PC-9 (cell line): ENCODE data around the gene MRPL52. TPM values are rescaled to one million over a fixed set of nuclear protein-coding genes. Genes with fewer than 3 reads are reported as not detected.
A peak's percentile ranks its signal among the peaks of the same experiment; 100 is the strongest.

Experiments used
- BruUV-seq: library from RNA; stranded (reverse); fragments of 400-500 nt; replicated peaks from 2 replicates; lab custom pipeline; 2021; lab: Mats Ljungman, UMichigan
- CTCF ChIA-PET: fragments of 300-600 bp; sonication (Branson Sonifier 250); formaldehyde crosslinking; loops from one replicate; lab custom pipeline; 2022; ENCODE audit warnings: antibody characterized with exemption; lab: Charles Lee
- POLR2A ChIA-PET: fragments of 300-600 bp; sonication (Branson Sonifier 250); formaldehyde crosslinking; loops from one replicate; lab custom pipeline; 2022; ENCODE audit warnings: antibody characterized with exemption; ENCODE audit not compliant: unreplicated experiment; lab: Charles Lee
- DNase-seq, 2 experiments: peaks; one replicate each; pipeline versions ENCODE4 v3.0.0 to v3.0.0-alpha.2; 2015 to 2022; ENCODE audit warnings: mixed read lengths in 1 of 2
- H2AFZ ChIP-seq: fragments of 200-600 bp; sonication (generic); 2 replicates; pipeline ENCODE4 v1.8.1; 2017; ENCODE audit warnings: antibody characterized with exemption
- H3F3A ChIP-seq: fragments of 200-600 bp; sonication (generic); 2 replicates; pipeline ENCODE4 v1.8.1; 2017; ENCODE audit warnings: antibody characterized with exemption, mild to moderate bottlenecking, low read depth; ENCODE audit not compliant: insufficient read depth
- H3K27ac ChIP-seq: fragments of 200-600 bp; sonication (generic); 2 replicates; pipeline ENCODE4 v1.6.1; 2016; ENCODE audit warnings: mixed run types
- H3K27me3 ChIP-seq: fragments of 200-600 bp; sonication (generic); 2 replicates; pipeline ENCODE4 v1.6.1; 2016; ENCODE audit warnings: low read depth, mixed run types; ENCODE audit not compliant: insufficient read depth
- H3K36me3 ChIP-seq: fragments of 200-600 bp; sonication (generic); 2 replicates; pipeline ENCODE4 v1.6.1; 2016; ENCODE audit warnings: low read depth, mixed run types
- H3K4me1 ChIP-seq: fragments of 200-600 bp; sonication (generic); replicated peaks from 2 replicates; pipeline ENCODE4 v1.6.1; 2016; ENCODE audit warnings: mixed run types; ENCODE audit not compliant: insufficient read depth
- H3K4me2 ChIP-seq: fragments of 200-600 bp; sonication (generic); 2 replicates; pipeline ENCODE4 v1.6.1; 2017; ENCODE audit warnings: mixed run types
- H3K4me3 ChIP-seq: fragments of 200-600 bp; sonication (generic); 2 replicates; pipeline ENCODE4 v1.6.1; 2016; ENCODE audit warnings: mixed run types
- H3K79me2 ChIP-seq: fragments of 200-600 bp; sonication (generic); 2 replicates; pipeline ENCODE4 v1.6.1; 2017; ENCODE audit warnings: low read depth, mixed run types
- H3K9me2 ChIP-seq: fragments of 200-600 bp; sonication (generic); 2 replicates; pipeline ENCODE4 v1.8.1; 2017; ENCODE audit warnings: mild to moderate bottlenecking; ENCODE audit not compliant: insufficient read depth
- H3K9me3 ChIP-seq: fragments of 200-600 bp; sonication (generic); 2 replicates; pipeline ENCODE4 v1.8.1; 2016; ENCODE audit warnings: low read depth; ENCODE audit not compliant: insufficient read depth
- H4K20me1 ChIP-seq: fragments of 200-600 bp; sonication (generic); 2 replicates; pipeline ENCODE4 v1.8.1; 2017; ENCODE audit not compliant: insufficient read depth
- EZH2 ChIP-seq: fragments of 200-600 bp; sonication (generic); IDR thresholded peaks from 2 replicates; pipeline ENCODE4 v1.8.0; 2017; ENCODE audit warnings: antibody characterized with exemption, low read depth
- intact Hi-C: fragments of 100-400 bp; cut with micrococcal nuclease; formaldehyde crosslinking; loops from one replicate; pipeline ENCODE4 v1.10.0; 2022; ENCODE audit not compliant: unreplicated experiment
- total RNA-seq: library from RNA; stranded (reverse); gene quantifications from 2 replicates; pipeline ENCODE4 v1.2.3, GENCODE V29; 2021
- TF ChIP-seq, protein P1 (sequence below): fragments of 200-600 bp; sonication (generic); conservative IDR thresholded peaks from 2 replicates; pipeline ENCODE4 v1.6.1; 2017; ENCODE audit warnings: mixed run types, antibody characterized with exemption, mild to moderate bottlenecking, moderate library complexity

The MRPL52 gene
- total RNA-seq, 1 experiment from 2014 or later, result 76.7 TPM

DNA sequence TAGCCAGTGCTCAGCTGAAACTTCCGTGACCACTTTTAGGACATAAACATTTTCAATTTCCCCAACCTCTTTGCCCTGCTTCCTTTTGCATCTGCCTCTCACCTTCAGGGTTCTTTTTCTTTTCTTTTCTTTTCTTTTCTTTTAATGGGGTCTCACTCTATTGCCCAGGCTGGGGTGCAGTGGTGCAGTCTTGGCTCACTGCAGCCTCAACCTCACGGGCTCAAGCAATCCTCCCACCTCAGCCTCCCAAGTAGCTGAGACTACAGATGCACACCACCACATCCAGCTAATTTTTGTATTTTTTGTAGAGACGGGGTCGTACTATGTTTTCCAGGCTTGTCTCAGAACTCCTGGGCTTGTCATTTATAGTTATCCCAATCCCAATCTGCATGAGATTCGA lies 37.2 kb downstream of the MRPL52 start:
- no peak overlapping the region for H2AFZ ChIP-seq

DNA sequence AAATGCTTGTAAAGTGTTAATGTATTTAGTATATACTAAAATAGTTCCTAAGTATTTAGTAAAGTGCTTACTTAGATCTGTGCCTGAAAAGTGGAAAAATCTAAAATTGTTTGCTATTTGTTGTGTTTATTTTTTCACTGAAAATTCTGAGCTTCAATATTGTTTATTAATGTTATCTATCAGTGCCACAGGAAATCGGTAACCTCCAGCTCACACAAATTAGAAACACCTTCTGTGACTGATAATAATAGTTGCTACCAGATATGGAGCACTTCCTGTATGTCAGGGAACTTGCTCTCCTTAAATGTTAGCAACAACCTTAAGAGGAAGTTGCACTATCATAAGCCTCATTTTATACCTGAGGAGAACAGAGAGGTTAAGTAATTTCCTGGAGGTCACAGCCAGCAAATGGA lies 41.1 kb downstream of the MRPL52 start:
- peak overlapping the region; percentile 63; the same call in 1 of the 2 replicates for H2AFZ ChIP-seq
- DNase-seq, result no peak
- H3K4me2 ChIP-seq, result peak overlapping the region; percentile 84
- no TSS peak for BruUV-seq
- ChIA-PET POLR2A (interaction anchor here (0.5 kb wide), 1 partner anchor 184 kb away, joined by 4 read pairs; no protein-coding TSS in a partner anchor), CTCF (interaction anchor here (0.6 kb wide), 2 partner anchors 52 to 188 kb away, joined by 6 read pairs; no protein-coding TSS in a partner anchor)
- H3K9me3 ChIP-seq, result no peaks in the 10 kb centered on the region
- H4K20me1 ChIP-seq, result no peaks in the 10 kb centered on the region; the same call in 1 of the 2 replicates
- no peak for TF ChIP-seq EZH2
- TF ChIP-seq, protein P1, sequence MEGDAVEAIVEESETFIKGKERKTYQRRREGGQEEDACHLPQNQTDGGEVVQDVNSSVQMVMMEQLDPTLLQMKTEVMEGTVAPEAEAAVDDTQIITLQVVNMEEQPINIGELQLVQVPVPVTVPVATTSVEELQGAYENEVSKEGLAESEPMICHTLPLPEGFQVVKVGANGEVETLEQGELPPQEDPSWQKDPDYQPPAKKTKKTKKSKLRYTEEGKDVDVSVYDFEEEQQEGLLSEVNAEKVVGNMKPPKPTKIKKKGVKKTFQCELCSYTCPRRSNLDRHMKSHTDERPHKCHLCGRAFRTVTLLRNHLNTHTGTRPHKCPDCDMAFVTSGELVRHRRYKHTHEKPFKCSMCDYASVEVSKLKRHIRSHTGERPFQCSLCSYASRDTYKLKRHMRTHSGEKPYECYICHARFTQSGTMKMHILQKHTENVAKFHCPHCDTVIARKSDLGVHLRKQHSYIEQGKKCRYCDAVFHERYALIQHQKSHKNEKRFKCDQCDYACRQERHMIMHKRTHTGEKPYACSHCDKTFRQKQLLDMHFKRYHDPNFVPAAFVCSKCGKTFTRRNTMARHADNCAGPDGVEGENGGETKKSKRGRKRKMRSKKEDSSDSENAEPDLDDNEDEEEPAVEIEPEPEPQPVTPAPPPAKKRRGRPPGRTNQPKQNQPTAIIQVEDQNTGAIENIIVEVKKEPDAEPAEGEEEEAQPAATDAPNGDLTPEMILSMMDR, result no peak
- H3K27ac ChIP-seq, result peak overlapping the region; percentile 95
- H3K36me3 ChIP-seq, result no peaks in the 10 kb centered on the region
- H3K27me3 ChIP-seq, result no peaks in the 10 kb centered on the region
- intact Hi-C loops, result loop anchor here (1.0 to 5.0 kb wide), 2 partner anchors 46 to 108 kb away; partner anchors contain the start of gene RBM23
- H3K9me2 ChIP-seq, result no peaks in the 10 kb centered on the region
- peaks cover 26% of the 10 kb centered on the region for H3F3A ChIP-seq
- H3K79me2 ChIP-seq, result peaks cover 17% of the 10 kb centered on the region
- H3K4me3 ChIP-seq, result peak overlapping the region; percentile 83
- H3K4me1 ChIP-seq, result peaks cover 17% of the 10 kb centered on the region

More for the DNA sequence above, 37.2 kb downstream of the MRPL52 start:
- Histone ChIP-seq H3K9me3 (no peaks in the 10 kb centered on the region), H3K36me3 (no peaks in the 10 kb centered on the region), H3F3A (peaks cover 23% of the 10 kb centered on the region), H3K27me3 (no peaks in the 10 kb centered on the region), H3K9me2 (no peaks in the 10 kb centered on the region), H3K4me3 (no peak overlapping the region), H3K27ac (no peak overlapping the region), H3K4me1 (peaks cover 17% of the 10 kb centered on the region), H3K79me2 (no peaks in the 10 kb centered on the region), H4K20me1 (no peaks in the 10 kb centered on the region), H3K4me2 (no peak overlapping the region)
- DNase-seq, result no peak
- ChIA-PET POLR2A (no interaction called here), CTCF (interaction anchor here (0.6 kb wide), 1 partner anchor 297 kb away, joined by 3 read pairs; no protein-coding TSS in a partner anchor)
- TF ChIP-seq, protein P1, result no peak
- no peak for TF ChIP-seq EZH2
- BruUV-seq, result no TSS peak
- intact Hi-C loops, result no loop called here

DNA sequence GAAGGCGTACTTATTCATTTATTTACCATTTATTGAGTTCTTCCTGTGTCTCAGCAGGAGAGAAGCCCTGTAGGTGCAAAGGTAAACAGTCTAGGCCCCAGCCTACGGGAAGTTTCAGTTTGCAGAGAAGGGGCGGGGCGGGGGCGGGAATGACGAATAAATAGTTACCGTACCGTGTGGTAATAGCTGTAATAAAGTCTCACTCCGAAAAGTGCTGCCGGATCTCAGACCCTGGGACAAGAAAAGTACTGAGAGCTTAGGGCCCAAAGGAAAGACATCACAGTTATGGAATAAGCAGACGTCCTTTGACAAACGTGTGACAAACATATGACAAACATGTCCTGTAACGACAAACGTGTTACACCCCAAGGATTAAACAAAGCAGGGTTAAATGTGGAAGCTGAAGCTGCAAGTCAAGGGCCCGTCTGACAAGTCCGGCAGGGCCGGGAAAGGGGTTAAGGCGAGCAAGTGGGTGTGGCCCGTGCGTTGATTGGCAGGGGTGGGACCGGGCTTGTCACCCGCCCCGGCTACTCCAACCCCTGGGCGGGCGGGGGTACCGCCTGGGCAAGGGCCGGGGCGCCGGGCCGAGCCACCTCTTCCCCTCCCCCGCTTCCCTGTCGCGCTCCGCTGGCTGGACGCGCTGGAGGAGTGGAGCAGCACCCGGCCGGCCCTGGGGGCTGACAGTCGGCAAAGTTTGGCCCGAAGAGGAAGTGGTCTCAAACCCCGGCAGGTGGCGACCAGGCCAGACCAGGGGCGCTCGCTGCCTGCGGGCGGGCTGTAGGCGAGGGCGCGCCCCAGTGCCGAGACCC lies 41.7 kb downstream of the MRPL52 start, which contains the start of gene LRP10:
LRP10 (plus strand) TSS at position 517 of the 809 bp plus-strand sequence. CDS start 564 bp downstream, outside the sequence.
- H2AFZ ChIP-seq, result peak within 1 kb of the TSS; percentile 83
- TF ChIP-seq, protein P1, result no peak
- no peak for TF ChIP-seq EZH2
- intact Hi-C loops, result loop anchor here (1.0 to 5.0 kb wide), 4 partner anchors 16 to 108 kb away; partner anchors contain the start of gene RBM23
- H3K27me3 ChIP-seq, result no peaks in the 10 kb centered on the region
- no peaks in the 10 kb centered on the region for H3K9me3 ChIP-seq
- ChIA-PET CTCF (interaction anchor here (0.6 kb wide), 3 partner anchors 18 to 187 kb away, joined by 4 to 6 read pairs (median 6); no protein-coding TSS in a partner anchor), POLR2A (interaction anchor here (0.5 to 0.6 kb wide), 3 partner anchors 52 to 282 kb away, joined by 3 to 11 read pairs (median 4); no protein-coding TSS in a partner anchor)
- H3K4me1 ChIP-seq, result peaks cover 17% of the 10 kb centered on the region
- peaks cover 17% of the 10 kb centered on the region for H3K79me2 ChIP-seq
- peaks cover 26% of the 10 kb centered on the region for H3F3A ChIP-seq
- H4K20me1 ChIP-seq, result no peaks in the 10 kb centered on the region; the same call in 1 of the 2 replicates
- no peaks in the 10 kb centered on the region for H3K9me2 ChIP-seq
- H3K4me2 ChIP-seq, result peak within 1 kb of the TSS; percentile 84
- BruUV-seq, result TSS peak; percentile 44
- DNase-seq, result peak; percentile 85 to 92
- peak within 1 kb of the TSS; percentile 83 for H3K4me3 ChIP-seq
- H3K36me3 ChIP-seq, result no peaks in the 10 kb centered on the region
- peak within 1 kb of the TSS; percentile 95 for H3K27ac ChIP-seq
